ENCODE measurements around the gene RGS14.

DNA sequence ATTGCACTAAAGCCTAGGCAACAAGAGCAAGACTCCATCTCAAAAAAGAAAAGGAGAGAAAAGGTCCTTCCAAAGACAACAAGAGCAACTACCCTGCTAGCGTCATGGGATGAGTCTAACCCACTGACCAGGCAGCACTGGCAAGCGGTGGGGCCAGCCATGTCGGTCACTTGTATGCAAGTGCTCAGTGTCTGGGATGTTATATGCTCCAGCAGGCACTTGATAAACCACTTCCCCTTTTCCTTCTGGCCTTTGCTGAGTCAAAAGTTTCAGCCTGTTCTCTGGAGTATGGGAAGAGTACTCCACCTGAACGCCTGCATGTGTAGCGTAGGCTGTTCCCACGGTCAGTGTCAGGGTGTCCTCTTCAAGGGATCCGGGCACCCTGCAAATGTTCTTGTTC, 36.8 kb upstream of the RGS14 start:
- TF ChIP-seq, protein P1, sequence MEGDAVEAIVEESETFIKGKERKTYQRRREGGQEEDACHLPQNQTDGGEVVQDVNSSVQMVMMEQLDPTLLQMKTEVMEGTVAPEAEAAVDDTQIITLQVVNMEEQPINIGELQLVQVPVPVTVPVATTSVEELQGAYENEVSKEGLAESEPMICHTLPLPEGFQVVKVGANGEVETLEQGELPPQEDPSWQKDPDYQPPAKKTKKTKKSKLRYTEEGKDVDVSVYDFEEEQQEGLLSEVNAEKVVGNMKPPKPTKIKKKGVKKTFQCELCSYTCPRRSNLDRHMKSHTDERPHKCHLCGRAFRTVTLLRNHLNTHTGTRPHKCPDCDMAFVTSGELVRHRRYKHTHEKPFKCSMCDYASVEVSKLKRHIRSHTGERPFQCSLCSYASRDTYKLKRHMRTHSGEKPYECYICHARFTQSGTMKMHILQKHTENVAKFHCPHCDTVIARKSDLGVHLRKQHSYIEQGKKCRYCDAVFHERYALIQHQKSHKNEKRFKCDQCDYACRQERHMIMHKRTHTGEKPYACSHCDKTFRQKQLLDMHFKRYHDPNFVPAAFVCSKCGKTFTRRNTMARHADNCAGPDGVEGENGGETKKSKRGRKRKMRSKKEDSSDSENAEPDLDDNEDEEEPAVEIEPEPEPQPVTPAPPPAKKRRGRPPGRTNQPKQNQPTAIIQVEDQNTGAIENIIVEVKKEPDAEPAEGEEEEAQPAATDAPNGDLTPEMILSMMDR (IDR thresholded peaks at IDR 0.05; ENCODE audit: extremely low read depth in 1 of 2, insufficient read depth in 1 of 2, low read depth in 1 of 2, low read length in 2 of 2): no peak
- TF ChIP-seq MYC (IDR thresholded peaks at IDR 0.05; ENCODE audit: low read depth, low read length): no peak
- no peak for TF ChIP-seq POLR2A (IDR thresholded peaks at IDR 0.05; ENCODE audit: low read depth, low read length)
- TF ChIP-seq POLR2AphosphoS5 (IDR thresholded peaks at IDR 0.05; ENCODE audit: insufficient read depth, low read depth, low read length): no peak
- TF ChIP-seq, protein P2, sequence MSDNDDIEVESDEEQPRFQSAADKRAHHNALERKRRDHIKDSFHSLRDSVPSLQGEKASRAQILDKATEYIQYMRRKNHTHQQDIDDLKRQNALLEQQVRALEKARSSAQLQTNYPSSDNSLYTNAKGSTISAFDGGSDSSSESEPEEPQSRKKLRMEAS (IDR thresholded peaks at IDR 0.05; ENCODE audit: insufficient read depth, insufficient read length): no peak
- no peak for TF ChIP-seq EZH2 (IDR thresholded peaks at IDR 0.05; ENCODE audit: borderline replicate concordance, low read depth, low read length, severe bottlenecking)
- TF ChIP-seq JUN (IDR thresholded peaks at IDR 0.05; ENCODE audit: borderline replicate concordance, insufficient read depth, insufficient read length, low read depth): no peak
- no peak for TF ChIP-seq GATA2 (IDR thresholded peaks at IDR 0.05; ENCODE audit: insufficient read depth, insufficient read length, low read depth, low read length)
- TF ChIP-seq FOS (IDR thresholded peaks at IDR 0.05; ENCODE audit: borderline replicate concordance, insufficient read depth, low read length): no peak
